ENCODE results near the gene ZNF646. TPM values are rescaled to one million over a fixed set of nuclear protein-coding genes. Genes with fewer than 3 reads are reported as not detected.

Gene ZNF646
- total RNA-seq, 2 donors from 2014 or later = 12.7 to 14.5 TPM

DNA sequence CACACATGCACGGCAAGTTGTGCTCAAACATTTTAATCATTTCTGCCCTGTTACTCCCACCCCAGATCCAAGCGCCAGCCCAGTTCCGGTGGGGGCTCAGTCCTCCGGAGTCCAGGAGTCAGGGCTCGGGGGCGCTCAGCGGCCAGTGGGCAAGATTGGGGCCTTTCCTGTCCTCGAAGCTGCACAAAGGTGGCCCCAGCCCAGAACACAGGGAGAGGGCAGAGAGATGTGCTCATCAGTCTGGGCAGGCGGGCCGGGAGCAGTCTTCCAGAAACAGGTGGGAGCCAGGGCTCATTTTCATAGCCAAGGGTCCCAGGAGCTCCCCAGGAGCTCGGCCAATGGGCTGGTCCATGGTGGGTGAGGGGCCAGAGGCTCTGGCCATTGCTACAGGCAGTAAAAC, 57.2 kb downstream of the ZNF646 start:
- intact Hi-C loops (cut with DNase I) = no loop called here

DNA sequence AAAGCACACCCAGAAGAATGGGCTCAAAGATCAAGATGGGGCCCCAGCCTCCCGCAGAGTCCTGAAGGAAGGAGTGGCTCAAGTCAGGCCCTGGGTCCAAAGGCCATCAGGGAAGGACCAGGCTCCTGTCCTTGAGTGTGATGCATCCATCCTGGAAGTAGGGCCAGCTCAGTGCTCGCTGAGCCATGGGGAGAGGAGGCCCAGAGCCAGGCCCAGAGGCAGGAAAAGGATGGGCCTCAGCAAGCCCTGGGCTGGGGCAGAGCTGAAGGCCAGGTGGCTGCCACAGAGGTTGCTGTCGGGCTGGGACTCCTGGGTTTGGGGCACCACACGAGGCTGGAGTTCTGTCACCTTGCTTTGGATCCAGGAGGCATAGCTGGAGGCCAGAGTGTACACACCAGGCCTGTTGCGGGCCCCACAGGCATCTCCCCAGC, 57.6 kb downstream of the ZNF646 start:
- 53 to 70% methylated on average over 3 to 5 of the region's 5 CpGs for WGBS, 2 donors
- peak overlapping the region; percentile 89 to 98 (median 94) for H3K27ac ChIP-seq
- TF ChIP-seq POLR2A (IDR thresholded peaks at IDR 0.05) = no peak
- TF ChIP-seq, protein P1, sequence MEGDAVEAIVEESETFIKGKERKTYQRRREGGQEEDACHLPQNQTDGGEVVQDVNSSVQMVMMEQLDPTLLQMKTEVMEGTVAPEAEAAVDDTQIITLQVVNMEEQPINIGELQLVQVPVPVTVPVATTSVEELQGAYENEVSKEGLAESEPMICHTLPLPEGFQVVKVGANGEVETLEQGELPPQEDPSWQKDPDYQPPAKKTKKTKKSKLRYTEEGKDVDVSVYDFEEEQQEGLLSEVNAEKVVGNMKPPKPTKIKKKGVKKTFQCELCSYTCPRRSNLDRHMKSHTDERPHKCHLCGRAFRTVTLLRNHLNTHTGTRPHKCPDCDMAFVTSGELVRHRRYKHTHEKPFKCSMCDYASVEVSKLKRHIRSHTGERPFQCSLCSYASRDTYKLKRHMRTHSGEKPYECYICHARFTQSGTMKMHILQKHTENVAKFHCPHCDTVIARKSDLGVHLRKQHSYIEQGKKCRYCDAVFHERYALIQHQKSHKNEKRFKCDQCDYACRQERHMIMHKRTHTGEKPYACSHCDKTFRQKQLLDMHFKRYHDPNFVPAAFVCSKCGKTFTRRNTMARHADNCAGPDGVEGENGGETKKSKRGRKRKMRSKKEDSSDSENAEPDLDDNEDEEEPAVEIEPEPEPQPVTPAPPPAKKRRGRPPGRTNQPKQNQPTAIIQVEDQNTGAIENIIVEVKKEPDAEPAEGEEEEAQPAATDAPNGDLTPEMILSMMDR (IDR thresholded peaks at IDR 0.05) = no peak
- no peaks in the 10 kb centered on the region for H3K27me3 ChIP-seq
- intact Hi-C loops (cut with DNase I) = no loop called here
- no peak for ATAC-seq
- no peak overlapping the region for H3K4me3 ChIP-seq
- peak in 2 of 4 donors; percentile 25 to 48 for DNase-seq
- H3K4me1 ChIP-seq = peaks cover 80% of the 10 kb centered on the region
- peaks cover 0 to 4% of the 10 kb centered on the region in 2 donors for H3K36me3 ChIP-seq (replicated peaks in 1 of 2; ENCODE audit: insufficient read depth in 1 of 2, low read depth in 2 of 2)
- H3K9me3 ChIP-seq = no peaks in the 10 kb centered on the region

More for the DNA sequence above, 57.2 kb downstream of the ZNF646 start:
- ATAC-seq (no peak), DNase-seq (peak in 1 of 4 donors; percentile 34)
- peak overlapping the region; percentile 89 to 98 (median 94) for H3K27ac ChIP-seq
- TF ChIP-seq, protein P1 (IDR thresholded peaks at IDR 0.05) = no peak
- no peak for TF ChIP-seq POLR2A (IDR thresholded peaks at IDR 0.05)
- H3K27me3 ChIP-seq = no peaks in the 10 kb centered on the region
- H3K9me3 ChIP-seq = no peaks in the 10 kb centered on the region
- WGBS, 2 donors = 69 to 73% methylated on average over 10 to 11 of the region's 11 CpGs
- peaks cover 79% of the 10 kb centered on the region for H3K4me1 ChIP-seq
- H3K4me3 ChIP-seq = no peak overlapping the region
- H3K36me3 ChIP-seq (replicated peaks in 1 of 2; ENCODE audit: insufficient read depth in 1 of 2, low read depth in 2 of 2) = peaks cover 0 to 4% of the 10 kb centered on the region in 2 donors

DNA sequence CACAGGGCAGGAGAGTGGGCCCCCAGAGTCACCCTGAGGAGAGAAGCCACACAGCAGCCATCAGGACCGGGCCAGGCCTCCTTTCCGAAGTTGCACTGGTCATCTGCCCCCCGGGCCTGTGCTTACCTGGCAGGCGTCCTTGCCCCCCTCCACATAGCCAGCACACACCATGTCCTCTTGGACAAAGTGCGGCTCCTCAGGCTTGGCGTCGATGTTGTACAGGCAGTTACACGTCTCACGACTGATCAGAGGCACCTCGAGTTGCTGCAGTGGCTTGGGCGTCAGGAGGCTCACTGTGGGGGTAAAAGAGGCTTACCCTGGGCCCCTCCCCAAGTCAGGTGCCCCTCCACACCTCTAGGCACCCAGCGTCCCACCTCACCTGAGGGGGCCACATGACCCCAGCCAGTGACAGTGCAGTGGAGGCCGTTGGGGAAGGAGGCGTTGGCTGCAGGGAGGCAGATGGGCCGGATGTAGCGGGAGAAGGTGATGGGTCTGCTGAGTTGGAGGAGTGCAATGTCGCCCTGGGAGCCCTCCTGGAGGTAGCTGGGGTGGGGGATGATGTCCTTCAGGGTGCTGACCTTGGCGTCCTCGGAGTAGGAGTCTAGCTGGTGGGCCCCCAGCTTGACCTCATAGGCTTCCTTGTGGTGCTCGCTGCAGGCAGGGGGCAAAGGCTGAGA, 58.2 kb downstream of the ZNF646 start:
- no peak for ATAC-seq
- 73 to 80% methylated on average over 13 to 17 of the region's 20 CpGs for WGBS, 2 donors
- H3K27me3 ChIP-seq = no peaks in the 10 kb centered on the region
- DNase-seq = no peak
- peaks cover 0 to 4% of the 10 kb centered on the region in 2 donors for H3K36me3 ChIP-seq (replicated peaks in 1 of 2; ENCODE audit: insufficient read depth in 1 of 2, low read depth in 2 of 2)
- H3K9me3 ChIP-seq = no peaks in the 10 kb centered on the region
- intact Hi-C loops (cut with DNase I) = no loop called here
- H3K4me3 ChIP-seq = no peak overlapping the region
- peak overlapping the region; percentile 89 to 98 (median 94) for H3K27ac ChIP-seq
- TF ChIP-seq, protein P1 (IDR thresholded peaks at IDR 0.05) = no peak
- peak in 1 of 3 donors; percentile 3 for TF ChIP-seq POLR2A (IDR thresholded peaks at IDR 0.05)
- peaks cover 76% of the 10 kb centered on the region for H3K4me1 ChIP-seq

DNA sequence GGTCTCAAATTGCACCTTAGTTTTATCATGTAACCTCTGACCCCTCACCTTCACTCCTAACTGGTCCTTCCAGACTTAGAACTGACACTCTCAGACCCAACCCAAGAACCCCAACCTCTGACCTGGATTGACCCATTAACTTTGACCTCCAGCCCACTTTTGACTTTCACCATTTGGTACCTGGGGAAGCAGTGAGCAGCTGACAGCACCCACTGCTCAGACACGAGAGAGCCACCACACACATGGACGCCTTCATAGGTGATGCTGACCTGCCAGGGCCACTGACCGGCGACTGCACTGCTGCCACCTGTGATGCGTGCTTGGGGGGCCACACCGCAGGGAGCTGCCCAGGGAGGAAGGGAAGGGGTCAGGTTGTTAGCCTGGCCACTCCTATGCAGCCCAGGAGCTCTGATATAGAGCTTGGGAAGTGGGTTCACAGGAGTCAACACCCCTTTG, 58.9 kb downstream of the ZNF646 start:
- TF ChIP-seq, protein P1 (IDR thresholded peaks at IDR 0.05) = no peak
- TF ChIP-seq POLR2A (IDR thresholded peaks at IDR 0.05) = no peak
- DNase-seq (no peak), ATAC-seq (no peak)
- H3K27me3 ChIP-seq = no peaks in the 10 kb centered on the region
- no peak overlapping the region for H3K4me3 ChIP-seq
- intact Hi-C loops (cut with DNase I) = no loop called here
- 70 to 83% methylated on average over 2 to 6 of the region's 6 CpGs for WGBS, 2 donors
- H3K9me3 ChIP-seq = no peaks in the 10 kb centered on the region
- H3K36me3 ChIP-seq (replicated peaks in 1 of 2; ENCODE audit: insufficient read depth in 1 of 2, low read depth in 2 of 2) = peaks cover 0 to 4% of the 10 kb centered on the region in 2 donors
- H3K4me1 ChIP-seq = peaks cover 74% of the 10 kb centered on the region
- H3K27ac ChIP-seq = peak overlapping the region; percentile 94 to 99 (median 94)

Other genes with a start within 250 kb of the ZNF646 start
- 10 to 100 TPM; 19.8 to 24.1 TPM for gene BCL7C, start 180.3 kb upstream of the ZNF646 start, total RNA-seq
- 1 to 10 TPM; 1.0 to 2.0 TPM for gene CTF1, start 177.8 kb upstream of the ZNF646 start, total RNA-seq
- 10 to 100 TPM in 1 of 2 donors, 1 to 10 TPM in 1; 8.6 to 21.1 TPM for gene FBXL19, start 150.8 kb upstream of the ZNF646 start, total RNA-seq
- gene ORAI3, start 125.4 kb upstream of the ZNF646 start, total RNA-seq = 10 to 100 TPM in 1 of 2 donors, 1 to 10 TPM in 1; 7.9 to 27.2 TPM
- 10 to 100 TPM in 1 of 2 donors, 1 to 10 TPM in 1; 4.7 to 10.9 TPM for gene SETD1A, start 116.7 kb upstream of the ZNF646 start, total RNA-seq
- gene HSD3B7, start 89.2 kb upstream of the ZNF646 start, total RNA-seq = 10 to 100 TPM; 20.5 to 21.4 TPM
- under 1 TPM; 0.26 to 0.33 TPM for gene STX1B, start 63.8 kb upstream of the ZNF646 start, total RNA-seq
- 10 to 100 TPM; 25.9 to 38.6 TPM for gene STX4, start 40.9 kb upstream of the ZNF646 start, total RNA-seq
- gene ZNF668, start 182 bp upstream of the ZNF646 start, total RNA-seq = 10 to 100 TPM in 1 of 2 donors, 1 to 10 TPM in 1; 2.9 to 15.2 TPM
- 1 to 10 TPM; 3.0 to 6.0 TPM for gene PRSS53, start 14.5 kb downstream of the ZNF646 start, total RNA-seq
- 100 to 1,000 TPM in 1 of 2 donors, 10 to 100 TPM in 1; 42.5 to 104 TPM for gene VKORC1, start 20.4 kb downstream of the ZNF646 start, total RNA-seq
- 10 to 100 TPM; 33.9 to 61.7 TPM for gene BCKDK, start 34.0 kb downstream of the ZNF646 start, total RNA-seq
- gene KAT8, start 43.2 kb downstream of the ZNF646 start, total RNA-seq = 10 to 100 TPM; 55.7 to 66.4 TPM
- 10 to 100 TPM; 75.5 to 81.7 TPM for gene PRSS8, start 61.3 kb downstream of the ZNF646 start, total RNA-seq
- gene PRSS36, start 75.6 kb downstream of the ZNF646 start, total RNA-seq = 10 to 100 TPM in 1 of 2 donors, under 1 TPM in 1; 0.52 to 65.3 TPM
- 10 to 100 TPM; 43.6 to 68.9 TPM for gene FUS, start 105.7 kb downstream of the ZNF646 start, total RNA-seq
- 10 to 100 TPM; 12.7 to 13.8 TPM for gene PYCARD, start 128.3 kb downstream of the ZNF646 start, total RNA-seq
- gene TRIM72, start 139.7 kb downstream of the ZNF646 start, total RNA-seq = not detected
- not detected for gene PYDC1, start 142.7 kb downstream of the ZNF646 start, total RNA-seq
- 1 to 10 TPM; 3.3 to 6.5 TPM for gene ITGAM, start 185.6 kb downstream of the ZNF646 start, total RNA-seq

All from body of pancreas (tissue), 4 donors.